ENCODE measurements around the gene WDFY4. TPM values are rescaled to one million over a fixed set of nuclear protein-coding genes. Genes with fewer than 3 reads are reported as not detected.

Gene WDFY4
- total and polyA plus RNA-seq, 2 of the 4 experiments (the other 2 are of a cell fraction), result not detected

DNA sequence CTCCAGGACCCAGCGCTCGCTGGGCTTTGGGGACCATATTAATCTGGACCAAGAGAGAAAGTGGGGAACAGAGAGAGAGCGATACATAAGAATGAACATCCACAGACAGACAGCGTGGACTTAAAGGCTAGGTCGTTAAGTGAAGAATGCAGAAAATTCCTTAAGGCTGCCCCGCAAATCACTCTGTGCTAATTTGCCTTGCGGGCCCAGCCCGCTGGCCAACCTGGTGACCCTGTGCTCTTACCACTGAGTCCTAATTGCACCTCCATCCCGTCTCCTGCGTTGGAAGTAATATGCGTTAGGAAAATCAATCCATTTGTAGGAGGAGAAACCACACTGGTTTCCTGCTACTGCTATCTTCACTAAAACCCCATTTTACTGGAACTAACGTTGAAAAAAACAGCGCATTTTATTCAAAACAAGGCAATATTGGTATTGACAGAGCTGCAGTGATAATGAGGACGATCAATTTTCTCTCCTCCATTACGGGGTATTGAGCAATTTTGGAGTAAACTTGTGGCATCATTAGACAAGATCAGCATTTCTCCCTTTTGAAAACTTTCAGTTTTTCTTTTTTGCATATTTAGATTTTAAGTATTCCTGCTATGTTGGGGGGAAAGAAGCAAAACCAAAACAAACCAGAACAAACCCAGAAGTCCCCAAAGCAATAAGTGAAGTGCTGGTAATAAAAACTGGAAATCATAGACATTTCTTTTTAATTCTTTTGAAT lies 85.2 kb downstream of the WDFY4 start:
- BruUV-seq (replicated peaks), result no TSS peak
- POLR2A ChIA-PET (ENCODE audit: unreplicated experiment), result no interaction called here
- WGBS, 2 experiments (ENCODE audit: extremely low coverage in 2 of 2, insufficient read length in 1 of 2), result 100% methylated on average over 1 of the region's 15 CpGs; no CpG with 5 or more reads in 1 of the 2 experiments

More for the DNA sequence above, 85.2 kb downstream of the WDFY4 start:
- no peak overlapping the region for H2AK9ac ChIP-seq (replicated peaks; ENCODE audit: low read depth, low read length, poor library complexity)
- H3K4me1 ChIP-seq (ENCODE audit: control insufficient read depth, insufficient read depth, low read length), result no peaks in the 10 kb centered on the region
- no peak overlapping the region for H2AFZ ChIP-seq (replicated peaks; ENCODE audit: low read length, poor library complexity)
- ATAC-seq (ENCODE audit: low read depth) (no peak), DNase-seq (no peak)
- TF ChIP-seq USF2 (IDR thresholded peaks at IDR 0.05; ENCODE audit: low read depth, low read length), result no peak
- TF ChIP-seq RCOR1 (IDR thresholded peaks at IDR 0.05; ENCODE audit: insufficient replicate concordance, low read length), result no peak
- no peak for TF ChIP-seq FOS (IDR thresholded peaks at IDR 0.05; ENCODE audit: low read depth, low read length)
- no peak overlapping the region for H2BK20ac ChIP-seq (ENCODE audit: low read depth, low read length)
- CTCF ChIA-PET, result no interaction called here
- H3K27ac ChIP-seq (ENCODE audit: insufficient read depth, low read length), result no peak overlapping the region
- in situ Hi-C loops (cut with MboI; ENCODE audit: low sequenced_read_pairs) (no loop called here), dilution Hi-C loops (cut with HindIII; ENCODE audit: low sequenced_read_pairs, unreplicated experiment) (no loop called here), intact Hi-C loops (cut with micrococcal nuclease) (no loop called here)
- no peak overlapping the region for H3K4me3 ChIP-seq (ENCODE audit: insufficient read depth, low read depth, low read length)
- H4K20me1 ChIP-seq (ENCODE audit: insufficient read depth, low read length), result no peaks in the 10 kb centered on the region
- H3K56ac ChIP-seq (ENCODE audit: extremely low read depth, insufficient read depth, low read length), result no peak overlapping the region
- H4K8ac ChIP-seq (ENCODE audit: low read depth in 2 of 2, low read length in 2 of 2), result no peak overlapping the region
- no peak overlapping the region for H2BK5ac ChIP-seq (ENCODE audit: low read depth, low read length, poor library complexity, severe bottlenecking)
- no peak overlapping the region for H3K23ac ChIP-seq (ENCODE audit: low read depth, low read length)
- H2BK120ac ChIP-seq (ENCODE audit: low read depth, low read length), result no peak overlapping the region
- H3K9me1 ChIP-seq (ENCODE audit: insufficient read depth, low read length), result no peaks in the 10 kb centered on the region
- no peak overlapping the region for H4K91ac ChIP-seq (ENCODE audit: insufficient read depth, low read depth, low read length)
- no peaks in the 10 kb centered on the region for H3K79me1 ChIP-seq (ENCODE audit: low read depth in 1 of 2, low read length in 2 of 2)
- H3K9me3 ChIP-seq (ENCODE audit: control insufficient read depth, insufficient read depth, low read length), result no peaks in the 10 kb centered on the region
- no peak overlapping the region for H2BK15ac ChIP-seq (ENCODE audit: low read depth, low read length)
- no peak overlapping the region for H3K18ac ChIP-seq (ENCODE audit: low read depth, low read length)
- H4K5ac ChIP-seq (ENCODE audit: low read depth, low read length), result no peak overlapping the region
- no peak overlapping the region for H3K9ac ChIP-seq (ENCODE audit: low read depth, low read length)
- no peak overlapping the region for H3K4me2 ChIP-seq (ENCODE audit: low read depth, low read length)
- no peak overlapping the region for H2AK5ac ChIP-seq (ENCODE audit: low read depth, low read length)
- no peaks in the 10 kb centered on the region for H3K36me3 ChIP-seq (ENCODE audit: control insufficient read depth, insufficient read depth, low read length)
- H3K14ac ChIP-seq (replicated peaks; ENCODE audit: low read depth, low read length), result no peak overlapping the region
- peaks cover 4% of the 10 kb centered on the region for H3K27me3 ChIP-seq (ENCODE audit: control insufficient read depth, insufficient read depth, low read length)
- no peak overlapping the region for H3K4ac ChIP-seq (ENCODE audit: low read depth, low read length)

All from IMR-90 (cell line).